Naive thymus-derived CD4-positive, alpha-beta T cell (primary cell): Measurements from ENCODE around the gene CINP. TPM values are rescaled to one million over a fixed set of nuclear protein-coding genes. Genes with fewer than 3 reads are reported as not detected.

ENCODE experiments used
- ATAC-seq: fragments of 150-1000 bp; cut with Tn5 transposase; 2 replicates; pipeline ENCODE4 v1.10.0; 2021; ENCODE audit warnings: mild to moderate bottlenecking, moderate library complexity
- CTCF ChIA-PET: fragments of 350-600 bp; sonication (Branson Sonifier 250); formaldehyde crosslinking; loops from one replicate; lab custom pipeline; 2021; ENCODE audit warnings: antibody characterized with exemption; lab: Charles Lee
- POLR2A ChIA-PET: fragments of 350-600 bp; sonication (Branson Sonifier 250); formaldehyde crosslinking; loops from one replicate; lab custom pipeline; 2021; ENCODE audit warnings: antibody characterized with exemption, inconsistent platforms; lab: Charles Lee
- DNase-seq, 9 donors: peaks; one replicate each; pipeline versions ENCODE4 v3.0.0 to v3.0.0-alpha.2; 2020 to 2022; ENCODE audit warnings: mixed read lengths in 1 of 9
- H3K27ac ChIP-seq: one replicate; pipeline ENCODE4 v1.7.0; 2013; ENCODE audit warnings: mild to moderate bottlenecking, low read depth, low read length, moderate library complexity
- H3K27me3 ChIP-seq, 2 donors: one replicate each; pipeline ENCODE4 v1.7.0; 2013; ENCODE audit warnings: low read length in 2 of 2, mild to moderate bottlenecking in 2 of 2, moderate library complexity in 2 of 2; ENCODE audit not compliant: control insufficient read depth in 2 of 2, insufficient read depth in 2 of 2
- H3K36me3 ChIP-seq, 3 experiments: 1 replicate in 2 of 3; 2 replicates in 1 of 3; pipeline ENCODE4 v1.7.0; 2013; ENCODE audit warnings: low read length in 3 of 3, mild to moderate bottlenecking in 3 of 3, moderate library complexity in 1 of 3; ENCODE audit not compliant: insufficient read depth in 3 of 3, control insufficient read depth in 2 of 3
- H3K4me1 ChIP-seq, 2 donors: one replicate each; pipeline ENCODE4 v1.7.0; 2013; ENCODE audit warnings: low read length in 2 of 2, mild to moderate bottlenecking in 2 of 2, moderate library complexity in 1 of 2; ENCODE audit not compliant: control insufficient read depth in 2 of 2, insufficient read depth in 2 of 2
- H3K4me3 ChIP-seq: 2 replicates; pipeline ENCODE4 v1.7.0; 2013; ENCODE audit warnings: mild to moderate bottlenecking, low read length
- H3K9me3 ChIP-seq, 3 experiments: 1 replicate in 2 of 3; 2 replicates in 1 of 3; pipeline ENCODE4 v1.7.0; 2013; ENCODE audit warnings: low read length in 3 of 3; ENCODE audit not compliant: control insufficient read depth in 2 of 3
- H3K27ac Mint-ChIP-seq, 9 donors: one replicate each; pipeline ENCODE4 v1.8.0; 2020 to 2022; ENCODE audit warnings: mixed read lengths in 9 of 9, mild to moderate bottlenecking in 8 of 9, moderate library complexity in 5 of 9, inconsistent platforms in 2 of 9
- H3K27me3 Mint-ChIP-seq, 5 donors: one replicate each; pipeline ENCODE4 v1.8.0; 2021 to 2022; ENCODE audit warnings: mixed read lengths in 5 of 5, mild to moderate bottlenecking in 1 of 5
- H3K36me3 Mint-ChIP-seq, 5 donors: one replicate each; pipeline ENCODE4 v1.8.0; 2020 to 2022; ENCODE audit warnings: mixed read lengths in 5 of 5, mild to moderate bottlenecking in 3 of 5, inconsistent platforms in 1 of 5
- H3K4me1 Mint-ChIP-seq, 7 donors: one replicate each; pipeline ENCODE4 v1.8.0; 2020 to 2022; ENCODE audit warnings: mixed read lengths in 7 of 7, mild to moderate bottlenecking in 3 of 7, inconsistent platforms in 1 of 7
- H3K4me3 Mint-ChIP-seq, 10 donors: one replicate each; pipeline ENCODE4 v1.8.0; 2020 to 2022; ENCODE audit warnings: mild to moderate bottlenecking in 10 of 10, mixed read lengths in 10 of 10, moderate library complexity in 6 of 10, inconsistent platforms in 2 of 10
- H3K9me3 Mint-ChIP-seq, 11 donors: one replicate each; pipeline ENCODE4 v1.8.0; 2020 to 2022; ENCODE audit warnings: mixed read lengths in 11 of 11, mild to moderate bottlenecking in 4 of 11, inconsistent platforms in 1 of 11, moderate library complexity in 1 of 11
- intact Hi-C, 2 donors: fragments of 100-400 bp; cut with micrococcal nuclease; formaldehyde crosslinking; loops; one replicate each; pipeline ENCODE4 v1.15.1; 2023
- polyA plus RNA-seq, 2 donors: library from polyadenylated mRNA; unstranded; fragments of 300-500 nt; fragmentation: Illumina TruSeq; gene quantifications; one replicate each; pipeline ENCODE4 v1.2.3, GENCODE V29; 2021
- total RNA-seq, 6 experiments: library from RNA in 5 of 6; stranded (reverse) in 5 of 6; gene quantifications; 1 replicate in 5 of 6; 2 replicates in 1 of 6; pipeline ENCODE4 v1.2.3 and lab custom pipeline; 2021 to 2026

CINP gene
- total and polyA plus RNA-seq, 7 experiments from 2014 or later, result 16.8 to 57.2 (median 33.6) TPM

GRCh38 chr14:102316743-102317563 is 45.7 kb downstream of the CINP start:
- Mint-ChIP-seq H3K27ac (peak overlapping the region; percentile 95 to 99 (median 98)), H3K4me1 (peaks cover 34 to 76% (median 64%) of the 10 kb centered on the region in 7 donors), H3K4me3 (peak overlapping the region; percentile 91 to 99 (median 97)), H3K36me3 (no peaks in the 10 kb centered on the region), H3K9me3 (peaks cover 0 to 16% (median 0%) of the 10 kb centered on the region in 11 donors), H3K27me3 (peaks cover 0 to 6% (median 0%) of the 10 kb centered on the region in 5 donors)
- Histone ChIP-seq H3K27ac (peak overlapping the region; percentile 62), H3K27me3 (no peaks in the 10 kb centered on the region), H3K9me3 (no peaks in the 10 kb centered on the region), H3K4me3 (peak overlapping the region; percentile 84), H3K36me3 (peaks cover 0 to 3% (median 0%) of the 10 kb centered on the region in 3 experiments), H3K4me1 (peaks cover 37 to 43% of the 10 kb centered on the region in 2 donors)
- ATAC-seq (peak; percentile 77), DNase-seq (peak; percentile 90 to 99 (median 95))
- ChIA-PET POLR2A (interaction anchor here (0.6 to 5.6 kb wide), 8 partner anchors 12 to 368 kb away, joined by 3 to 40 read pairs (median 4); partner anchors contain the start of genes CINP, MOK and TECPR2), CTCF (interaction anchor here (0.5 to 1.6 kb wide), 6 partner anchors 23 to 367 kb away, joined by 3 to 5 read pairs (median 3); no protein-coding TSS in a partner anchor)
- intact Hi-C loops, result loop anchor here (1.0 to 5.0 kb wide), 9 partner anchors 192 to 610 kb away; partner anchors contain the start of genes RCOR1 (in 2 of the 2), TRAF3 (in 2 of the 2) and ANKRD9 (in 1 of the 2)

GRCh38 chr14:102316338-102316742 is 46.4 kb downstream of the CINP start:
- H3K4me1 ChIP-seq, result peaks cover 37 to 43% of the 10 kb centered on the region in 2 donors
- Mint-ChIP-seq H3K4me3 (peak overlapping the region; percentile 91 to 99 (median 97)), H3K4me1 (peaks cover 34 to 70% (median 63%) of the 10 kb centered on the region in 7 donors), H3K27ac (peak overlapping the region; percentile 95 to 99 (median 98)), H3K27me3 (peaks cover 0 to 6% (median 0%) of the 10 kb centered on the region in 5 donors), H3K36me3 (no peaks in the 10 kb centered on the region), H3K9me3 (peaks cover 0 to 16% (median 0%) of the 10 kb centered on the region in 11 donors)
- ChIA-PET POLR2A (interaction anchor here (0.6 to 5.6 kb wide), 6 partner anchors 11 to 92 kb away, joined by 3 to 40 read pairs (median 4); partner anchors contain the start of gene MOK), CTCF (interaction anchor here (0.6 to 0.7 kb wide), 3 partner anchors 306 to 1671 kb away, joined by 3 read pairs; no protein-coding TSS in a partner anchor)
- DNase-seq (peak in 1 of 9 donors; percentile 78), ATAC-seq (no peak)
- peak overlapping the region; percentile 84 for H3K4me3 ChIP-seq
- no peaks in the 10 kb centered on the region for H3K27me3 ChIP-seq
- H3K27ac ChIP-seq, result peak overlapping the region; percentile 62
- intact Hi-C loops, result loop anchor here (1.0 to 5.0 kb wide), 7 partner anchors 192 to 609 kb away; partner anchors contain the start of genes TRAF3 (in 2 of the 2), ANKRD9 (in 1 of the 2) and RCOR1 (in 1 of the 2)
- H3K9me3 ChIP-seq, result no peaks in the 10 kb centered on the region
- H3K36me3 ChIP-seq, result no peaks in the 10 kb centered on the region

GRCh38 chr14:102315121-102315520 is 47.6 kb downstream of the CINP start:
- no peak overlapping the region for H3K27ac ChIP-seq
- no peak for DNase-seq
- no peaks in the 10 kb centered on the region for H3K36me3 Mint-ChIP-seq
- H3K4me1 Mint-ChIP-seq, result peaks cover 31 to 57% (median 53%) of the 10 kb centered on the region in 7 donors
- ChIA-PET CTCF (interaction anchor here (1.0 to 2.2 kb wide), 5 partner anchors 11 to 296 kb away, joined by 3 to 15 read pairs (median 4); partner anchors contain the start of gene MOK), POLR2A (interaction anchor here (0.5 to 5.6 kb wide), 4 partner anchors 10 to 460 kb away, joined by 3 to 40 read pairs (median 4); partner anchors contain the start of gene MOK)
- peaks cover 0 to 16% (median 0%) of the 10 kb centered on the region in 11 donors for H3K9me3 Mint-ChIP-seq
- intact Hi-C loops, result loop anchor here (2.0 to 5.0 kb wide), 5 partner anchors 176 to 608 kb away; partner anchors contain the start of genes TRAF3 (in 2 of the 2), HSP90AA1 (in 1 of the 2), RCOR1 (in 1 of the 2) and WDR20 (in 1 of the 2)
- no peaks in the 10 kb centered on the region for H3K27me3 ChIP-seq
- peak overlapping the region; percentile 87 to 97 (median 92) for H3K4me3 Mint-ChIP-seq
- H3K4me3 ChIP-seq, result no peak overlapping the region
- H3K27me3 Mint-ChIP-seq, result peaks cover 0 to 6% (median 0%) of the 10 kb centered on the region in 5 donors
- peak overlapping the region in 6 of 9 donors; percentile 23 to 78 (median 40) for H3K27ac Mint-ChIP-seq
- no peaks in the 10 kb centered on the region for H3K36me3 ChIP-seq
- no peak for ATAC-seq
- H3K9me3 ChIP-seq, result no peaks in the 10 kb centered on the region
- peaks cover 29 to 35% of the 10 kb centered on the region in 2 donors for H3K4me1 ChIP-seq

DNA sequence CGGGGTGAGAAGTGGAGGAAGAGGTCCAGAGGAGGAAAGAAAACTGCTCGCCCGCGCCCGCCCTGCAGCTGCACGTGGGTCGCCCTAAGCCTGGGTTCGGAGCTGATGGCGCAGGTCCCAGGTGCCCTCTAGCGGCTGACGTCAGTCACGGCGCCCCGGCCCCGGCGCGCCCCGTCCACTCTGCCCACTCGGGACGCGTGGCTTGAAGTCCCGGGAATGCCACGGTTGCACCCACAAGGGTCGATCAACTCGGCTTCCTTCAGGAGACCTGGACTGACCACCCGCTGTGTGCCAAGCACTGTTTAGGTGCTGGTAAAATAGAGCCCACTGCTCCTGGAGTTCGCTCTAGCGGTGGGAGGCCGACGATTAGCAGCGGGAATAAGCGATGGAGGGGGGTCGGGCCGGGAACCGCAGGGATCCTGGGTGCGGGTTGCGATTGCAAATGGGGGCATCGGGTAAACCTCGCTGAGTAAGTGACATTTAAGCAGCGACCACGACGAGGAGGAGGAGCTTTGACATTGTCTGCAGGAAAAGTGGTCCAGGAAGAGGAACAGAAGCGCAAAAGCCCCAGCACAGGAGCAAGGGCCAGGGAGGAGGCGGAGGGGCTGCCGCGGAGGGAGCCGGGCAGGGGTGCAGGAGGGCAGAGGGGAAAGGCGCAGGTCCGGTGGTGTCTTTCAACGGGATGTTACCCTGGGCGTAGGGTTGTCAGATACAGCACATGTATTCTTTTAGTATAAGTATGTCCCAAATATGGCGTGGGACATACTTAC is 48.3 kb downstream of the CINP start:
- H3K4me3 Mint-ChIP-seq, result peak overlapping the region; percentile 87 to 97 (median 92)
- CTCF ChIA-PET, result interaction anchor here (0.7 to 2.2 kb wide), 10 partner anchors 10 to 351 kb away, joined by 3 to 15 read pairs (median 3); partner anchors contain the start of gene MOK
- Histone ChIP-seq H3K36me3 (no peaks in the 10 kb centered on the region), H3K27ac (peak overlapping the region; percentile 36), H3K4me3 (peak overlapping the region; percentile 89), H3K27me3 (no peaks in the 10 kb centered on the region), H3K4me1 (peaks cover 28 to 35% of the 10 kb centered on the region in 2 donors), H3K9me3 (no peaks in the 10 kb centered on the region)
- ATAC-seq (peak; percentile 84), DNase-seq (peak; percentile 61 to 84 (median 76))
- peaks cover 0 to 6% (median 0%) of the 10 kb centered on the region in 5 donors for H3K27me3 Mint-ChIP-seq
- intact Hi-C loops, result loop anchor here (1.0 to 5.0 kb wide), 12 partner anchors 9 to 607 kb away; partner anchors contain the start of genes MOK (in 2 of the 2), TRAF3 (in 2 of the 2), WDR20 (in 2 of the 2) and HSP90AA1 (in 1 of the 2)
- H3K27ac Mint-ChIP-seq, result peak overlapping the region; percentile 66 to 90 (median 83)
- POLR2A ChIA-PET, result interaction anchor here (0.5 to 1.9 kb wide), 7 partner anchors 9 to 607 kb away, joined by 3 to 5 read pairs (median 3); partner anchors contain the start of gene MOK
- peaks cover 0 to 16% (median 0%) of the 10 kb centered on the region in 11 donors for H3K9me3 Mint-ChIP-seq
- peaks cover 30 to 54% (median 51%) of the 10 kb centered on the region in 7 donors for H3K4me1 Mint-ChIP-seq
- H3K36me3 Mint-ChIP-seq, result no peaks in the 10 kb centered on the region

GRCh38 chr14:102304611-102305506 is 57.8 kb downstream of the CINP start, which contains the start of gene MOK:
MOK (minus strand) TSS chr14:102305164; CDS start chr14:102304968, 196 bp downstream.
- CTCF ChIA-PET, result interaction anchor here (1.2 to 2.9 kb wide), 3 partner anchors 10 to 16 kb away, joined by 4 to 15 read pairs (median 5); no protein-coding TSS in a partner anchor
- peaks cover 0 to 2% of the 10 kb centered on the region in 2 donors for H3K4me1 ChIP-seq
- intact Hi-C loops, result loop anchor here (1.0 to 2.0 kb wide), 7 partner anchors 9 to 545 kb away; partner anchors contain the start of genes WDR20 (in 2 of the 2), ZNF839 (in 2 of the 2), HSP90AA1 (in 1 of the 2) and PPP2R5C (in 1 of the 2)

More at GRCh38 chr14:102304611-102305506, 57.8 kb downstream of the CINP start, which contains the start of gene MOK:
- H3K27ac Mint-ChIP-seq, result peak within 1 kb of the TSS; percentile 87 to 99 (median 95)
- ATAC-seq, result peak; percentile 95
- DNase-seq, result peak; percentile 94 to 99 (median 98)
- Histone ChIP-seq H3K36me3 (no peaks in the 10 kb centered on the region), H3K27ac (peak within 1 kb of the TSS; percentile 81), H3K27me3 (no peaks in the 10 kb centered on the region), H3K9me3 (no peaks in the 10 kb centered on the region), H3K4me3 (peak within 1 kb of the TSS; percentile 75)
- POLR2A ChIA-PET, result interaction anchor here (0.5 to 4.1 kb wide), 5 partner anchors 9 to 285 kb away, joined by 3 to 40 read pairs (median 5); partner anchors contain the start of gene ZNF839
- H3K27me3 Mint-ChIP-seq, result peaks cover 0 to 16% (median 0%) of the 10 kb centered on the region in 5 donors
- H3K4me1 Mint-ChIP-seq, result peaks cover 0 to 16% (median 13%) of the 10 kb centered on the region in 7 donors
- H3K4me3 Mint-ChIP-seq, result peak within 1 kb of the TSS; percentile 86 to 99 (median 96)
- peaks cover 0 to 5% (median 0%) of the 10 kb centered on the region in 11 donors for H3K9me3 Mint-ChIP-seq
- H3K36me3 Mint-ChIP-seq, result peaks cover 0 to 4% (median 0%) of the 10 kb centered on the region in 5 donors
